ENCODE measurements around the gene CAND2.
A peak's percentile ranks its signal among the peaks of the same experiment; 100 is the strongest.
"Not testable (repeated sequence)": the region's sequence is repeated elsewhere in the genome, so short reads cannot be mapped to it uniquely, and the experiment has no call there.

CAND2 gene

DNA sequence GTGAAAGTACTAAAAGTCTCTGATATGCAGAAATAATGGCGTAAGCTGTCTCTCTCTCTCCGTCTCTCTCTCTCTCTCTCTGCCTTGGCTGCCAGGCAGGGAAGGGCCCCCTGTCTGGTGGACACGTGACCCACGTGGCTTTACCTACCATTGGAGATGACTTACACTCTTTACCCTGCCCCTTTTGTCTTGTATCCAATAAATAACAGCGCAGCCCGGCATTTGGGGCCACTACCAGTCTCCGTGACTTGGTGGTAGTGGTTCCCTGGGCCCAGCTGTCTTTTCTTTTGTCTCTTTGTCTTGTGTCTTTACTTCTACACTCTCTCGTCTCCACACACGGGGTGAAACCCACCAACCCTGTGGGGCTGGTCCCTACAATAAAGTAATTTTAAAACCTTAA lies 25.2 kb upstream of the CAND2 start:
- no peak for DNase-seq (ENCODE audit: low spot score)

DNA sequence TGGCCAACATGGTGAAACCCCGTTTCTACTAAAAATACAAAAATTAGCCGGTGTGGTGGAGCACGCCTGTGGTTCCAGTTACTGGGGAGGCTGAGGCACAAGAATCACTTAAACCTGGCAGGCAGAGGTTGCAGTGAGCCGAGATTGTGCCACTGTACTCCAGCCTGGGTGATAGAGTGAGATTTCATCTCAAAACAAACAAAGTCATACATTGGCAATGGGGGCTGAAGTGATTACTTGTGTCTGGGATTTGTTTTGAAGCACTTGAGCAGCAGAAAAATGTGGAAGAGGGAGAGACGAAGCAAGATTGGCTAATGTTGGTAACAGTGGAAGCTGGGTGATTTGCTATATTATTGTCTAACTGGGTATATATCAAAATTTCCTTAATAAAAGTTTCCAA lies 24.0 kb upstream of the CAND2 start:
- no peak for DNase-seq (ENCODE audit: low spot score)

DNA sequence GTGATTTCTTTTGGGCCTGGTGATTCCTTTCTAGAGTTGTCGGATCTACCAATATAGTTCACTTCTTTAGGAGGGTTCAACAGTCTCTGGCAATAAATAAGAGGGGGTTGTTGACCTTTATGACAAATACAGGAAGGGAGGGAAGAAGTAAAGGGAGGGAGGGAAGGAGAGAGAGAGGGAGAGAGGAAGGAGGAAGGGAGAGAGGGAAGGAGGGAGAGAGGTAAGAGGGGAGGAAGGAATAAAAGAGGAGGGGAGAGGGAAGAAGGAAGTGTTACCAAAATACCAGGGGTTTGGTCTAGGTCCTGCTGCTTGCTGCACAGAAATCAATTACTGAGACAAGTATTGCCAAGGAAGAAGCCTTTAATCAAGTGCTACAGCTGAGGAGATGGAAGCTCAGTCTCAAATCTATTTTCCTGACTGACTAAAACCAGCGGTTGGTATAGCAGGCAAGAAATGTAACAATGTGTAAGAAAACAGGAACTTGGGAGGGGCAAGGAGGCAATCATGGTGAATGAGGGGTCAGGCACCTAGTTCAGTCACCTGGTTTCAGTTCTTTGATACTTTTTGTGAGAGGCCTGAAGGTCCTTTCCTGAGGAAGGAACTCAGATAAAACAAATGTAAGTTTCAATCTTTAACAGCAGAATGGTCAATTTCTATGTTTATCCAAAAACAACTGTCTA lies 23.3 kb upstream of the CAND2 start:
- DNase-seq (ENCODE audit: low spot score): no peak

GRCh38 chr3:12773710-12774086 lies 22.8 kb upstream of the CAND2 start:
- no peak for DNase-seq (ENCODE audit: low spot score)

DNA sequence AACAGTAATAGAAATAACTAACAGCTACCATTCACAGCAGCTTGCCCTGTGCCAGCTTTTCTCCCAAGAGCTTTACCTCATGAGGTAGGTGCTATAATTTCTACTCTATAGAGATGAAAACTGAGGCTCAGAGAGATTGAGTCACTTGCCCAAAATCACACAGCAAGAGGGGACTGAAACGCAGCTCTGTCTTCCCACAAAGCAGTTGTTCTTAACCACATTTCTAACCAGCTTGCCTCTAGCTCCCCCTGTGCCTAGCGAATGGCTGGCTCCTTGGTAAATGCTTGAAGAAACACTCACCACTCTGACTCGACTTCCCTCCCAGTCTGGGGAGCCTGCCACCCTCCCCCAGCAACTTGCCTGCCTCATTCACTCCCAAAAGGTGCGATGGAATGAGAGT lies 21.9 kb upstream of the CAND2 start:
- no peak for DNase-seq (ENCODE audit: low spot score)

GRCh38 chr3:12775226-12775625 lies 21.3 kb upstream of the CAND2 start:
- DNase-seq (ENCODE audit: low spot score): no peak

GRCh38 chr3:12775970-12776369 lies 20.5 kb upstream of the CAND2 start:
- DNase-seq (ENCODE audit: low spot score): not testable (repeated sequence)

- DNase-seq (ENCODE audit: low spot score): no peak
These were observed 19.3 kb upstream of the CAND2 start for GRCh38 chr3:12777171-12777570.

DNA sequence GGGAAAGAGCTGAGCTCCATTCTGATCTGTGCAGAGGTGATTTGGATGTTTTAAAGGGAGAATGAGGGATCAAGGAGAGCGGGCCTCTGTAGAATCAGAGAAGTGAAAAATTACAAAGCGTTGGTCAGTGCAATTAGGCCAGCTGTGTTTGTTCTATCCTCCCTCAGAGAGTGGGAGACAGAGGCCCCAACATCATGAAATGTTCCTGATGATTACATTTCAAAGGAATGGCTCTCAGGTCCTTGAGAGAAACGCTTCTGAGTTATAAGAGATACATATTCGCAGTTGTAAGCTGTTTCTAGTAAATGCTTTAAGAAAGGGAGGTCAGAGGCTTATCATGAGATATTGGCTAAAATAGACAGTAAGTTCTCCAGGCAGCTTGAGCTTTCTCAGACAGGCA lies 15.7 kb upstream of the CAND2 start:
- no peak for DNase-seq (ENCODE audit: low spot score)

DNA sequence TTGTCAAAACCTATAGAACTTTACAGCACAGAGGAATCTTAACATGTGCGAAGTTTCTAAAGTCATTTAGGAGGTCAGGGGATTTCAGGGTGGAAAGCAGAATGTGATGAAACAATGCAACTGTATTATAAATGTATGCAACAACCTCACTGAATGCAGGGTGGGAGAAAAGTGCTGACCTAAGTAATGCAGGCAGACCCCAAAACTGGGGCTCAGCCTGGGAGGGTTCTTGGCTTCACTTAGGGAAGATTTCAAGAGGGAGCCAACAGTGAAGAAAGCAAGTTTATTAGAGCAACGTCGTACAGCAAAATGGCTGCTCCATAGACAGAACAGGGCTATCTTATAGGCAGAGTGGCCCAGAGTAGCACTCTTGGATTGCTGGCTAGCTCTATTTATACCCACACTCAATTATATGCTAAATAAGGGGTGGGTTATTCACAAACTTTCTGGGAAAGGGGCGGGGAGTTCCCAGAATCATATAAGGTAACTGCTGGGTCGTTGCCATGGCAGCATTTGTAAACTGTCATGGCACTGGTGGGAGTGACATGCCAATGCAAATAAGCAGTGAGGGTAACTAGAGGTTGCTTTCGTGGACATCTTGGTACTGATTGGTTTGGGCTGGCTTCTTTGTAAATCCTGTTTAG lies 14.2 kb upstream of the CAND2 start:
- DNase-seq (ENCODE audit: low spot score): no peak

DNA sequence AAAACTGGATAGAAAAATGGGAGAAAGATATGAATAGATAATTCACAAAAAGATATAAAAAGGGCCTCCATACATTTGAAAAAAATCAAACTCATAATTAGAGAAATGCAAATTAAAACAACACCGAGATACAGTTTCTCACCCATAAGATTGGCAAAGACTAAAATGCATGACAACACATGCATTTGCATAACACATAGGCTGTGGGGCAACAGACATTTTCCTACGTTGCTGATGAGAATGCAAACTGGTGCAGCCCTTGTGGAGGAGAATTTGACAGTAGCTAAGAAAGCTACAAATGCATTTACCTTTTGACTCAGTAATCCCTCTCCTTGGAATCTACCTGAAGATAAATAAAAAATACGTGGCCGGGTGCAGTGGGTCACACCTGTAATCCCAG lies 11.4 kb upstream of the CAND2 start:
- no peak for DNase-seq (ENCODE audit: low spot score)

GRCh38 chr3:12787346-12787745 lies 9.1 kb upstream of the CAND2 start:
- peak; percentile 73 for DNase-seq (ENCODE audit: low spot score)

DNA sequence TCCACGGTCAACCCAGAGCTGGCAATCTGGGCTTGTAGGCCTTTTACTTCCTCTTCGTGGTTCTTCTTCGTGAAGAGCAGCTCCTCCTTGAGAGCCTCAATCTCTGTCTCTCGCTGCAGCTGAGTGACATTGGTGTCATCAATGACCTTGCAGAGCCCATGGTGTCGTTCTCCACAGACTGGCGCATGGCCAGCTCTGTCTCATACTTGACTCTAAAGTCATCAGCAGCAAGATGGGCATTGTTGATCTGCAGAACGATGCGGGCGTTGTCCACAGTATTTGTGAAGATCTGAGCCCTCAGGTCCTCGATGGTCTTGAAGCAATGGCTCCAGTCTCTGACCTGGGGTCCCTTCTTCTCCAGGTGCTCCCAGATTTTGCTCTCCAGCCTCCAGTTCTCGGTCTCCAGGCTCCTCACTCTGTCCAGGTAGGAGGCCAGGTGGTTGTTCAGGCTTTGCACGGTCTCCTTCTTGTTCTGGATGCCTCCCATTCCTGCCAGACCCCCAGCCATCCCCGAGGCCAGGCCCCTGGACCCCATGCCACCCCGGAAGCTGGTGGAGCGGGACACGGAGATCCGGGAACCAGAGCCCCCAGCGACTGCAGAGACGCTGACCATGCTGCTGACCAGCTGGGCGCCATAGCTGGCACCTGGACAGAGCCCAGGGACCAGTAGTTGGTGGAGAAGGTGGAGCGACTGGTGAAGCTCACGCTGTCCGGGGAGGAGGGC lies 8.4 kb upstream of the CAND2 start:
- DNase-seq (ENCODE audit: low spot score): not testable (repeated sequence)

- DNase-seq (ENCODE audit: low spot score): no peak
These were observed 5.0 kb upstream of the CAND2 start for GRCh38 chr3:12791430-12791829.

- no peak for DNase-seq (ENCODE audit: low spot score)
These were observed 2.8 kb upstream of the CAND2 start for GRCh38 chr3:12793701-12794100.

- no peak for DNase-seq (ENCODE audit: low spot score)
These were observed 828 bp downstream of the CAND2 start for GRCh38 chr3:12797124-12797891.

GRCh38 chr3:12797892-12798558 lies 1.5 kb downstream of the CAND2 start:
- no peak for DNase-seq (ENCODE audit: low spot score)

DNA sequence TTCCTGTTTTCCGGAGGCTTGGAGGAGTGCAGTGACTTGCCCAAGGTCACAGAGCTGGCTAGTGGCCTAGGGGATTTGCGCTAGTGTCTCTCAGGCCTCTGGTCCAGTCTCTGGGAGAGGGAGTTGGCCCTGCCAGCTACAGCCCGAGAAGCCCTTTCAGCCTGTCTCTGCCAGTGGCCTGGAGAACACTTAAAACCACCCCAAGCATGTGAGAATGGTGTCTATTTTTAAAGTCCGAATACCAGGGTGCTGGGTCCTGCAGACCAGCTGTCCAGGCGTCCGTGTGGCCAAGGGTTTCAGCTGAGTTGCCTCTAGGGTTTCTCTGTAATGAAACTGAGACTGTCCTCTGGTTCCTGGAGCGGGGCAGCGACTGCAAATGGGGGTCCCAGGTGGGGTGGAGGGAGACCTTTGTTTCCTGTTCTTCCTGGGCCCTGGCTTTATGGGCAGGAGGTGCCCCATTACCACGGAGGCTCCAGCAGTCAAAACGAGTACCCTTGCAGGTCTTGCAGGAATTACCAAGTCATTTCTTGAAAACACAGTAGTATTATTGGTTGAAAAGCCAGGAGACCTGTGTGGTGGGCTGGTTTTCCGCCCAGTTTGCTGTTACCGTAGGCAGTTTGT lies 2.2 kb downstream of the CAND2 start:
- DNase-seq (ENCODE audit: low spot score): no peak

DNA sequence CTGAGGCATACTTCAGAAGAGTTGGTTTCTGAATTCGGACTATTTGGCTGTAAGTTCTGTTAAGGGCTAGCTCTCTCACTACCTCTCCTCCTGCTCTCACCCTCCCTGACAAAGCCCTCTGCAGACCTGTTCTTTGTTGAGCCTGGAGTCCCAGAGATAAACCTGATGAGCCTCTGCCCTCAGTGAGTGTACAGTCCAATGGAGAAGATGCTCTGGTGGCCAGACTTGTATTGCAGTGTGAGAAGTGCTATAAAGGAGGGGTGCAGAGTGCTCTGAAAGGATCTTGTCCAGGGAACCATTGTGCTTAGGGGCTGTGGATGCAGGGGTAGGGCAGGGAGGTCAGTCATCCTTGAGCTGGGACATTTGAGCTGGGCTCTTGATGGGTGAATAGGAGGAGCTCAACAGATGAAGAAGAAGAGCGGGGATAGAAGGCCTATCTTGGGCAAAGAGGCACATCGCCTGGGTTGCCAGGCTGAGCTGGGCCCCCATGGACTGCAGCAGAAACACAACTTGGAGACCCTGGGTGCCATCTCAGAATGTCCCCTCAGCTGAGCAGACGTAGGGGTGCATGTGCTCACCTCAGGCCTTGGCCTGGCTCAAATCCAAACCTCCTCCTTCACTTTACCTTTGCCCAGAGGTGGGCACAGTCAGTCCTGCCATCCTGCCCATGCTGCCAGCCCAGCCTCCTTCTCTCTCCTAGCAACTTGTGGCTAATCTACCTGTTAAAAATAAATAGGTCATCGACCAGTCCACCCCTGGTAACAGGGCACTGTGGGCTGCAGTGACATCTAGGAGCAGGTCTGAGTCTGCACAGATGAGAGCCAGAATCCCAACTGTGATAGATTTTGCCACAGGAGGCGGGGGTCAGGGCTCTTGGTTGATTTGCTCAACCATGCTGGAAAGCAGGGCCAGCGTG lies 3.3 kb downstream of the CAND2 start:
- DNase-seq (ENCODE audit: low spot score): no peak

DNA sequence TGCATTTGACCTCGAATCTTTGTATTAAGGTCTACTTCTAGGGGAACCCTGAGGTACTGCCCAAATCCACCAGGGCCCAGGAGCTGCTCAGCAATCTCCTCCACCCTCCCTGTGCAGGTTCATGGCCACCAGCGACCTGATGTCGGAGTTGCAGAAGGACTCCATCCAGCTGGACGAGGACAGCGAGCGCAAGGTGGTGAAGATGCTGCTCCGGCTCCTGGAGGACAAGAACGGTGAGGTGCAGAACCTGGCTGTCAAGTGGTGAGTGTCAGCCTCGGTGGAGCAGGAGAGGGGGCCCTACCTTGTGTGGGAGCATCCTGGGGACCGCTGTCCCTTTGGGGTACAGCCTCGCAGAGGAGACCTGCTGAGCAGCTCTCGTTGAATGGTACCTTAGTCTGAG lies 6.9 kb downstream of the CAND2 start:
- DNase-seq (ENCODE audit: low spot score): no peak

DNA sequence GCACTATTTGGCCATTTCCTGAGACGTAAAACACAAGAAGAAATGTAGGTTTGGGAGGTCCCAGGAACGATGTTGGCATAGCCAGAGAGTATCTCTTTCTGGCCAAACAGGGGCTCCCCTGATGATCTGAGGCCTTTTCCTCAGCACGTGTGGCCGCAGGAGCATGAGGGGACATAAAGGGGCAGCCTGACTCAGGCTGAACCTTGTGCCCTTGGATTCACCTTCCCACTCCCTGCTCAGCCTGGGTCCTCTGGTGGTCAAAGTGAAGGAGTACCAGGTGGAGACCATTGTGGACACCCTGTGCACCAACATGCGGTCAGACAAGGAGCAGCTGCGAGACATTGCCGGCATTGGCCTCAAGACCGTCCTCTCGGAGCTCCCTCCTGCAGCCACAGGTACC lies 10.6 kb downstream of the CAND2 start:
- no peak for DNase-seq (ENCODE audit: low spot score)

Measured in ecto neural progenitor cell (in vitro differentiated cells).